ENCODE measurements around the gene ELFN1.

DNA sequence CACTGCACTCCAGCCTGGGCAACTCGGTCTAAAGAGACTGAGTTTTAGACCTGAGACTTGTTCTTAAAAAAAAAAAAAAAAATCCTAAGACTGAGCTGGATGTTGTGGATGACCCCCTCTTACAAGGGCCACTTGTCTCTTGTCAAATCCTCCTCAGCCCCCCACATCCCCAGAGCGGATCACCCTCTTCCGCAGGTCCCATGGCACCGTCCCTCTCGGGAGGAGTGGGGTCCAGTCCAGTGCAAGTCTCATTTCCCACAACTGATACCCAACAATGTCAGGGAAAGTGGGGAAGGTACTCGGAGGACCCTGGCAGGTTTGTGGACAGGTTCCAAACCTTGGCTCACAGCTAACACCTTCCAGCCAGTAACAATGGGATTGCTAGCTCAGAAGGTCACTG, 100.3 kb downstream of the ELFN1 start:
- TF ChIP-seq, protein P1, sequence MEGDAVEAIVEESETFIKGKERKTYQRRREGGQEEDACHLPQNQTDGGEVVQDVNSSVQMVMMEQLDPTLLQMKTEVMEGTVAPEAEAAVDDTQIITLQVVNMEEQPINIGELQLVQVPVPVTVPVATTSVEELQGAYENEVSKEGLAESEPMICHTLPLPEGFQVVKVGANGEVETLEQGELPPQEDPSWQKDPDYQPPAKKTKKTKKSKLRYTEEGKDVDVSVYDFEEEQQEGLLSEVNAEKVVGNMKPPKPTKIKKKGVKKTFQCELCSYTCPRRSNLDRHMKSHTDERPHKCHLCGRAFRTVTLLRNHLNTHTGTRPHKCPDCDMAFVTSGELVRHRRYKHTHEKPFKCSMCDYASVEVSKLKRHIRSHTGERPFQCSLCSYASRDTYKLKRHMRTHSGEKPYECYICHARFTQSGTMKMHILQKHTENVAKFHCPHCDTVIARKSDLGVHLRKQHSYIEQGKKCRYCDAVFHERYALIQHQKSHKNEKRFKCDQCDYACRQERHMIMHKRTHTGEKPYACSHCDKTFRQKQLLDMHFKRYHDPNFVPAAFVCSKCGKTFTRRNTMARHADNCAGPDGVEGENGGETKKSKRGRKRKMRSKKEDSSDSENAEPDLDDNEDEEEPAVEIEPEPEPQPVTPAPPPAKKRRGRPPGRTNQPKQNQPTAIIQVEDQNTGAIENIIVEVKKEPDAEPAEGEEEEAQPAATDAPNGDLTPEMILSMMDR (IDR thresholded peaks at IDR 0.05; ENCODE audit: borderline replicate concordance, extremely low read depth, low read length, poor library complexity, severe bottlenecking) = no peak
- TF ChIP-seq EZH2 (IDR thresholded peaks at IDR 0.05; ENCODE audit: borderline replicate concordance, low read depth, low read length, severe bottlenecking) = no peak

All from DND-41 (cell line).